GM18951 (cell line): ENCODE measurements around the gene ATP13A2.

Experiments used
- POLR2A ChIP-seq: IDR thresholded peaks from 4 replicates; pipeline ENCODE4 v1.6.1; 2011; ENCODE audit warnings: mild to moderate bottlenecking; ENCODE audit not compliant: insufficient read length, insufficient read depth; ENCODE audit errors: extremely low read depth
- in situ Hi-C: fragments of 300-500 bp; cut with MboI; formaldehyde crosslinking; loops from one replicate; pipeline ENCODE4 v1.12.0; 2022; ENCODE audit warnings: low sequenced_read_pairs, mixed read lengths, inconsistent platforms; ENCODE audit not compliant: unreplicated experiment

ATP13A2 gene

GRCh38 chr1:17011439-17012307, at the start of gene ATP13A2:
Gene ATP13A2 (minus strand): TSS chr1:17011928. CDS start chr1:17011738, 190 bp downstream.
- TF ChIP-seq POLR2A = peak; percentile 54
- in situ Hi-C loops = no loop called here

DNA sequence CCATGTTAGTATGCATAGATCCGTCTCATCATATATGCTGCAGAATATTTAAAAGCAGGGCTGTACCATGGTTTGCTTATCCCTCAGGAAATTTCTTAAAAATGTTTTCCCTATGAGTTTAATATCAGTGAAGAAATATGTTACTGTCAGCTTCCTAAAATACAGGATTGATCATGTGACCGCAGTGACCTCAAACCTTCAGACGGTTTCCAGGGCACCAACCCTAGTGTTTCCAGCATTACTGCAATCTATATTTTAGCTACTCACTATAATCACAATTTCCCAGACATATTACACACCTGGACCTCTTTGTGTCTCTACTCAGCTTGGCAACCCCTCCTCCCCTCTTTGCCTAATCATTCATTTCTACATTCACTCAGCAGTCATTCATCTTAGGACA, 49.8 kb upstream of the ATP13A2 start:
- in situ Hi-C loops = no loop called here
- TF ChIP-seq POLR2A = no peak

- TF ChIP-seq POLR2A = no peak
- in situ Hi-C loops = no loop called here
Measured at GRCh38 chr1:17060306-17060749, 48.6 kb upstream of the ATP13A2 start.

DNA sequence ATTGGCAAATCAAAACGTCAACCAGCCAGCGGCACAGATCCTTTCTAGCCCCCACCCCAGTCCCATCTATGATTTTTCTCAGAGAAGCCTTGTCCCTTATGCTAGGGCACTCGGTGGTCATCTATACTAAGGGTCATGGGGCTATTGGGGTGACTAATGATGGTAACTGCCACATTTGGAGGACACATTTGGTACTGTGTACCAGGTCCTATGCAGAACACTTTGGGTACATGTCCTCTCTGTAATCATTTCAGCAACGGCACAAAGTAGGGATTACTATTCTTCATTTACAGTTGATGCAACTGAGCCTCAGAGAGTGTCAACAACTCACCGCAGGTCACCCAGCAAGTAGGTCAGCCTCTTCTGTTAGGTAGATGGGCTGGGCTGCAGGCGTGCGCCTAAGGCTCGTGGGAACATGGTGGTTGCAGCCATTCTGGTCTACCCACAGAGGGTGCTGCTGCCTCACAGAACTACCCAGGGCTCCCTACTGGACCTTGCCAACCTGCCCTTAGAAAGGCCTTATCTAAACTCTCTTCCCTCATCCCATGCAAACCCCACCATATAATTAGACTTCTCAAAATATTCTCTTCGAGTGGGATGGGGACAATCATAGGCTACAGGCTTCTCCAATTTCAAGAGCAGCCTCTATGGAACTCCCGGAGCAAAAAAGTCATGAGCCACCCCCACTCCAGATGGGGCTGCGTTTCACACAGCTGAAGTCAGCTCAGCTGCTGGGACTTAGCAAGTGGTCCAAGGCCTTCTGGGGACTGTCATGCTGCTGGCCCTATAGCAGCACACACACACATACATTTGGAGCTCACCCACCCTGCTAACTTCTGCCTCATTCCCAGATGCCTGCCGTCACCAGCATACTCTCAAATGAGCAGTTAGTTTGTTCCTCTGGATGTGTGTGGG, 47.9 kb upstream of the ATP13A2 start:
- in situ Hi-C loops = no loop called here
- no peak for TF ChIP-seq POLR2A

DNA sequence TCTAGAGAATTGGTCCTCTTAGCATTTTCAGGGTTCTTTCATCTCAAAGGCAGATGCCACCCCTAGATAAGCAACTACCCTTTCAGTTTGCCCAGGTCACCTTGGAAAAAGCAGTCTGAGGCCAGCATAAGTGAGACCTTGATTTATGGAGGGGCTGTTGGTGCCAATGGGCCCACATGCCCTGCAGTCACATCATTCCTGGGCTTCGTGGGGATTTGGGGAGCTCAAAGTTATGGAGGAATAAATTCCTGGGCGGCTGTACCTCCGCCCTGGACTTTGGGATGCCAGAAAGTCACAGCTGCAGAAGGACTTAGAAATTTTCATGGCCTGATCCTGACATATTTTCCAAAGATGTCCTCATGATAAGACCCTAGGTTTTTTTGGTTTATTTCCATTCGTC, 44.8 kb upstream of the ATP13A2 start:
- no peak for TF ChIP-seq POLR2A
- in situ Hi-C loops = no loop called here

DNA sequence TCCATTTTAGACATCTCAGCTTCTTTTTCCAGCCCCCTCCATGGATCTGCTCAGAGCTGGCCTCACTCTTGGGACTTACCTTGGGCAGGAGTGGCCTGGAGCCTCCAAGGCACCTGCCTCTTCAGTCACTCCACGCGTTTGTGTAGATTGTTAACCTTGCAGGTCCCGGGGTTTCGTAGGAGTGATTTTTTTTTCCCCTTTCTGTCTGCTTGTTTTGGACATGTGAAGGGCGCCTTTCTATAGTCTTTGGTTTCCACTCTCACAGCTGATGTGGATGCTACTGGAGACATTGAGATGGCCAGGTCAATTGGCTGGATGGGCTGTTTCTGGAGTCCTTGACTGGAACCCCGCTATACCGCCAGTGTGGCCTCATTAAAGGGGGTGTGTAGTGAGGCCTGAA, 44.1 kb upstream of the ATP13A2 start:
- no peak for TF ChIP-seq POLR2A
- in situ Hi-C loops = no loop called here

- TF ChIP-seq POLR2A = peak; percentile 85
- in situ Hi-C loops = no loop called here
Measured at GRCh38 chr1:17053685-17054410, 42.1 kb upstream of the ATP13A2 start, which contains the start of gene SDHB. Gene SDHB (minus strand): TSS chr1:17054032. CDS start chr1:17054019, 13 bp downstream.

GRCh38 chr1:17053086-17053684, 41.5 kb upstream of the ATP13A2 start:
- in situ Hi-C loops = no loop called here
- TF ChIP-seq POLR2A = no peak

- in situ Hi-C loops = no loop called here
- no peak for TF ChIP-seq POLR2A
Measured at GRCh38 chr1:17052641-17053040, 40.9 kb upstream of the ATP13A2 start.

- no peak for TF ChIP-seq POLR2A
- in situ Hi-C loops = no loop called here
Measured at GRCh38 chr1:17052038-17052437, 40.3 kb upstream of the ATP13A2 start.

DNA sequence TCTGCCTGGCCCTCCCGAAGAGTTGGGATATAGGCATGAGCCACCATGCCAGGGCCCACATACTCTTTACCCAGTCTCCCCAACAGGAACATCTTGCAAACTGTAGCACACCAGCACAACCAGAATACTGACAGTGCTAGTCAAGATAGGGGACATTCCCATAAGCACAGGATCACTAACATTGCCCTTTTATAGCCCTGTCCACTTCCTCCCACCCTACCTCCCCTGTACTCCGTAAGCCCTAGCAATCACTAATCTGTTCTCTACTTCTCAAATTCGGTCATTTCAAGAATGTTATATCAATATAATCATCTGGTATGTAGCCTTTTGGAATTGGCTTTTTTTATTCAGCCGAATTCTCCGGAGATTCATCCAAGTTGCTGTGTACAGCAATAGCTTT, 36.2 kb upstream of the ATP13A2 start:
- TF ChIP-seq POLR2A = no peak
- in situ Hi-C loops = no loop called here

GRCh38 chr1:17046334-17046657, 34.6 kb upstream of the ATP13A2 start:
- in situ Hi-C loops = no loop called here
- no peak for TF ChIP-seq POLR2A
